T47D (cell line): Measurements from ENCODE around the gene ACER3.
"Not testable (repeated sequence)": the region's sequence is repeated elsewhere in the genome, so short reads cannot be mapped to it uniquely, and the experiment has no call there.

ENCODE experiments used
- DNase-seq, 2 experiments: peaks; one replicate each; pipeline versions ENCODE4 v3.0.0 to v3.0.0-alpha.2; 2011 to 2012; ENCODE audit warnings: low read depth in 1 of 2, low spot score in 1 of 2
- JUND ChIP-seq: IDR thresholded peaks from 2 replicates; pipeline ENCODE4 v1.6.1; 2012; ENCODE audit warnings: low read depth
- in situ Hi-C: cut with HindIII; loops from 2 replicates; pipeline ENCODE4 v1.10.0; 2016; ENCODE audit warnings: low sequenced_read_pairs, low pct_unique_long_range_greater_than_20kb

The ACER3 gene

GRCh38 chr11:76939219-76939631 is 78.5 kb downstream of the ACER3 start:
- DNase-seq, result peak in 1 of 2 experiments; percentile 52
- peak; percentile 38; the same call in 1 of the 2 replicates for TF ChIP-seq JUND
- in situ Hi-C loops, result no loop called here

DNA sequence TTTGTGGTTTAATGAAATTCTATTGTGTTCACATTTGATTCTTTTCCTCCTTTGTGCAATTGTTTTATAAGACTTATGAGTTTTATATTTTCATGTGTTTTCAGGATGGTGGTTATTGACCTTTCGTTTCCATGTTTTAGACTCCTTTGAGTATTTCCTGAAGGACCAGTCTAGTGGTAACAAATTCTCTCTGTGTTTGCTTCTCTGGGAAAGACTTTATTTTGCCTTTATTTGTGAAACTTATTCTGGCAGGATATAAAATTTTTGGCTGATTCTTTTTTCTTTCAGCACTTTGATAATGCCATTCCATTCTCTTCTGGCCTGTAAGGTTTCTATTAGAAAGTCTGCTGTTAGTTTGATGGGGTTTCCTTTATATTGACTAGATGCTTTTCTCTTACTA is 83.5 kb downstream of the ACER3 start:
- no peak for TF ChIP-seq JUND
- no peak for DNase-seq
- in situ Hi-C loops, result no loop called here

GRCh38 chr11:76946223-76946622 is 85.5 kb downstream of the ACER3 start:
- in situ Hi-C loops, result no loop called here
- DNase-seq, result no peak
- no peak for TF ChIP-seq JUND

DNA sequence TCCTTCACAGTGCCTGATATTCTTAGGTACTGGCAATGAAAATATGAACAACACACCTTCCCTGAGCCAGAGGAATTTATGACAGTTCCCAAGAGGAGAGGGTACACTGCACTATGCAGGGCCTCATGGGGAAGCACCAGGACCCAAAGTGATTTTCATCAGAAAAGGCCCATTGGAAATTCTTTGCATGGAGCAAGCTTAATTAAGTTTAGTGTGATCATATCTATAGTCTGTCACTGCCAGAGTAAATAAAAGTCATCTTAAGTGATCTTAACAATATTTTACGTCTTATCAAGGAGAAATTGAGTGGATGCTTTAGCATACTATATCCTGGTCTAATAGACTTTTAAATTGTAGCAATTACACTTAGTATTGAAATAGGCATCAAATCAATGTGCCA is 86.5 kb downstream of the ACER3 start:
- TF ChIP-seq JUND, result no peak
- in situ Hi-C loops, result no loop called here
- no peak for DNase-seq

GRCh38 chr11:76947800-76948199 is 87.1 kb downstream of the ACER3 start:
- in situ Hi-C loops, result no loop called here
- no peak for DNase-seq
- TF ChIP-seq JUND, result no peak

GRCh38 chr11:76955459-76956114 is 94.9 kb downstream of the ACER3 start:
- no peak for DNase-seq
- TF ChIP-seq JUND, result no peak

GRCh38 chr11:76962583-76963416 is 102.1 kb downstream of the ACER3 start:
- DNase-seq, result no peak
- no peak for TF ChIP-seq JUND
- in situ Hi-C loops, result no loop called here

More at GRCh38 chr11:76955459-76956114, 94.9 kb downstream of the ACER3 start:
- in situ Hi-C loops, result no loop called here

DNA sequence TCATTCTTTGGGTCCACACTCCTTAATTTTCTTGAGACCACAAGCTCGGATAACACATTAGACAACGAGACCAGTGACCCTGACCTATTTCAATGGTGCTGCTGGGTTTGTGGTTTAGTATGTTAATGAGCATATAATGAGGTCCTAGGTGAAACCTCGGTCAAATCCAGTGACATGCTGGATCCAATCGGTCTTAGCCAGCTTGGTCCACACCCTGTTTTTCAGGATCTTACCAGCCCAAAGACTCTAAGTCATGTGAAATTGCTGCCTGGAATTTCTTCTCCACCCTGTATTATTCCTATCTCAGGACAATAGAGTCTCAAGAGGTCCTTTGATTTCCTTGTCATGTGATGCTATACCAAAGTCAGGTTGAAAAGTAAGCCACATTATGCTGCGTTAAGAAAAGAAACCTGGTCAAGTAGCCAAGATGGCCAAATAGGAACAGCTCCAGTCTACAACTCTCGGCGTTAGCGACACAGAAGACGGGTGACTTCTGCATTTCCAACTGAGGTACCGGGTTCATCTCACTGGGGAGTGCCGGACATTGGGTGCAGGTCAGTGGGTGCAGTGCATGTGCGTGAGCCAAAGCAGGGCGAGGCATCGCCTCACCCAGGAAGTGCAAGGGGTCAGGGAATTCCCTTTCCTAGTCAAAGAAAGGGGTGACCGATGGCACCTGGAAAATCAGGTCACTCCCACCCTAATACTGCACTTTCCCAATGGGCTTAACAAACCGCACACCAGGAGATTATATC is 102.9 kb downstream of the ACER3 start:
- DNase-seq, in situ Hi-C loops: not testable (repeated sequence)

DNA sequence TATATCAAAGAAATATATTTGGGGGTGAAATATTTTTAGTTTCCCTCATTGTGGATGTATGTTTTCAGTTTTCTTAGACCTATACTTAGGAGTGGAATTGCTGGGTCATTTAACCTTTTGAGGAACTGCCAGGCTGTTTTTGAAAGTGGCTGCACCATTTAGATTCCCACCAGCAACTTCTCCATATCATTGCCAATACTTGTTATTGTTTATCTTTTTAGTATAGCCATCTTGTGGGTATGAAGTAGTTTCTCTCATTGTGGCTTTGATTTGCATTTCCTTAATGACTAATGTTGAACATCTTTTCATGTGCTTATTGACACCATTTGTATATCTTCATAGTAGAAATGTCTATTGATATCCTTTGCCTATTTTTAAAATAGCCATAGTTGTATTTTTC is 111.3 kb downstream of the ACER3 start:
- DNase-seq, result no peak
- in situ Hi-C loops, result no loop called here
- TF ChIP-seq JUND, result no peak

DNA sequence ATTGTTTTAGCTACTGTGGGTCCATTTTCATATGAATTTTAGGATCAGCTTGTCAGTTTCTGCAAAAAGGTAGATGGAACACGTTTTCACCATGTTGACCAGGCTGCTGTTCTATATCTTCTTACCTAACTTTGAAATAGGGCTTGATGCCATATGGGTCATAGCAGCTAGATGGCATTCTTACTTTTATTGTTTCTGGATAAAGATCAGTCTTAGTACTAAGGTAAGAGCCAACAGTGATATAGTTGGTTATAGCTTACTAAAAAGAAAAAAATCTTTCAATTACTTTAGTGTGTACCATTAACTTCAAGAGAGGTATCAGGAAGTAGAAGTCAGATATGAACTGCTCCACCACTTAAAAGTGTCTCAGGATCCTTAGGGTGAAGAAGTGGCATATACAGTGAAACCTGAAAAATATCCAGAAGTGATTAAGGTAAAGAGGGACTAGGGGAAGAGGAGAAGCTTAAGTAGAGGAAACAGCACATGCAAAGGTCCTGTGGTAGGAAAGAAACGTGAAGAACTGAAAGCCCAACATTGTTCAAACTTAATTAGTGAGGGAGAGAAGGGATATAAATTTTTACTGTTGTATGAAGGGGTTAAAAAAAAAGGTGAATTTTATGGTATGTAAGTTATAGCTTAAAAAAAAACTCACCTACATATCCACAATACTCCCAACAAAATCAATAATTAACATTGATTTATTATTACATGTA is 113.6 kb downstream of the ACER3 start:
- TF ChIP-seq JUND, result no peak
- no peak for DNase-seq
- in situ Hi-C loops, result no loop called here

GRCh38 chr11:76975513-76975912 is 114.8 kb downstream of the ACER3 start:
- no peak for TF ChIP-seq JUND
- no peak for DNase-seq
- in situ Hi-C loops, result no loop called here

DNA sequence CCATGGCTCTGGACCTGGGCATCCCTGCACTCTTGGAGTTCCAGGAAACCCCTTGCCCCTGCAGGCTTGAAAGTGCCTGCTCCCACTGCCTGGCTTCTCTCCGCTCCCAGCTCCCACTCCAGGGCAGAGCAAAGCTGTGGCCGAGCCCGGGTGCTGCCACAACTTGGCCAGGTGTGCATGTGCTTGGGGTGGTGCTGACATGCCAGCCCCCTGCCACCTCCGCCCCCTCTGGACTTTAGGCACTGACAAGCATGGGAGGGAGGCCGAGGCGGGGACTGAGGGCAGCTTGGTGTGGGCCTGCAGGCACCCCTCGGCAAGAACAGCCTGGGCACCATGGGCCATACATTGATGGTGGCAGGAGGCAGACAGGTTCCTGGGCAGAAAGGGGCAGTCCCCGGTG is 117.1 kb downstream of the ACER3 start:
- in situ Hi-C loops, result no loop called here
- no peak for DNase-seq
- no peak for TF ChIP-seq JUND
